ENCODE data around the gene ZNF333.

The ZNF333 gene

DNA sequence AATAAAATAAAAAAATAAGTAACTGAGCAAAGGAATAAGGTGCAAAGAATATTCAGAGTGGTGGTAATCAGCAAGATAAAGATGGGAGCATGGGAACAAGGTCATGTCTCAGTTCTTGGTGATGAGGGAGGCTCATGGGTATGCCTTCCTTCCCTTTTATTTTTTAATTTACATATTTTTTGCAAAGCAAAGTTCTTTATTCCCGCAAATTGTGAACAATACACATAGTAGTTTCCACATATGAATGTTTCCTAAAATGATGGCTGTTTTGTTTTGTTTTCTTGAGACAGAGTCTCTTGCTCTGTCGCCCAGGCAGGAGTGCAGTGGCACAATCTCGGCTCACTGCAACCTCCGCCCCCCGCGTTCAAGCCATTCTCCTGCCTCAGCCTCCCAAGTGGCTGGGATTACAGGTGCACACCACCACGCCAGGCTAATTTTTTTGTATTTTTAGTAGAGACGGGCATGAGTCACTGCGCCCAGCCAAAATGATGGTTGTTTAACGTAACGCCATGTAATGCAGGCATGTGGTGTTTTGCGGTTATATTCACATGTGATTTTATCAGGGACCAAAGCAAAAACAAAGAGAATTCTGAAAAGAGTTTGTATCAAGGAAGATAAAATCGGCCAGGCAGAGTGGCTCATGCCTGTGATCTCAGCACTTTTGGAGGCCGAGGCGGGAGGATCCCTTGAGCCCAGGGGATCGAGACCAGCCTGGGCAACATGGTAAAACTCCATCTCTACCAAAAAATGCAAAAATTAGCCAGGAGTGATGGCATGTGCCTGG lies 93.0 kb downstream of the ZNF333 start:
- Histone ChIP-seq H3K9ac (ENCODE audit: low read depth in 1 of 2, low read length in 2 of 2) (no peak overlapping the region), H3K27me3 (ENCODE audit: control insufficient read depth in 1 of 2, insufficient read depth in 2 of 2, low read length in 2 of 2) (no peaks in the 10 kb centered on the region), H3K9me3 (ENCODE audit: control insufficient read depth in 1 of 2, low read length in 2 of 2) (no peaks in the 10 kb centered on the region), H3K4me3 (ENCODE audit: low read depth in 1 of 2, low read length in 2 of 2) (no peak overlapping the region), H3K27ac (ENCODE audit: low read depth, low read length) (peak overlapping the region; percentile 10), H3K4me1 (ENCODE audit: control insufficient read depth in 1 of 2, insufficient read depth in 2 of 2, low read length in 2 of 2) (no peaks in the 10 kb centered on the region), H3K36me3 (ENCODE audit: control insufficient read depth in 1 of 2, insufficient read depth in 2 of 2, low read length in 2 of 2) (no peaks in the 10 kb centered on the region)

All from duodenal mucosa (tissue), 2 donors.